Right cardiac atrium (tissue), 5 donors: ENCODE results near the gene TPCN2. TPM values are rescaled to one million over a fixed set of nuclear protein-coding genes. Genes with fewer than 3 reads are reported as not detected.

ENCODE experiments used
- ATAC-seq, 2 donors: fragments of 200-7000 bp; cut with Tn5 transposase; one replicate each; pipeline versions ENCODE4 v1.8.0 to v1.9.1; 2020; ENCODE audit warnings: moderate library complexity in 2 of 2, mild to moderate bottlenecking in 1 of 2
- DNase-seq, 3 donors: peaks; one replicate each; pipeline ENCODE4 v3.0.0-alpha.2; 2020
- H3K27ac ChIP-seq: one replicate; pipeline ENCODE4 v1.5.1; 2013; ENCODE audit warnings: mild to moderate bottlenecking, low read length, control low read depth, moderate library complexity
- H3K27me3 ChIP-seq: one replicate; pipeline ENCODE4 v1.6.1; 2013; ENCODE audit not compliant: control insufficient read depth, insufficient read depth
- H3K4me1 ChIP-seq: one replicate; pipeline ENCODE4 v1.6.1; 2013; ENCODE audit warnings: low read length; ENCODE audit not compliant: control insufficient read depth, insufficient read depth
- H3K4me3 ChIP-seq: one replicate; pipeline ENCODE4 v1.5.1; 2013; ENCODE audit warnings: low read length, control low read depth
- H3K9me3 ChIP-seq: one replicate; pipeline ENCODE4 v1.6.1; 2013; ENCODE audit warnings: low read length; ENCODE audit not compliant: control insufficient read depth
- WGBS: extraction: QIAGEN DNeasy Blood & Tissue Kit; methylation state at CpG from one replicate; pipeline ENCODE4 v1.1.7; 2013; 5-methylcytosine and 5-hydroxymethylcytosine counted together
- intact Hi-C, 4 donors: fragments of 100-400 bp; cut with DNase I; formaldehyde crosslinking; loops; one replicate each; pipeline versions ENCODE4 v1.11.0 to v1.14.0; 2022 to 2023
- polyA plus RNA-seq: library from polyadenylated mRNA; stranded (reverse); fragments of 200-250 nt; gene quantifications from one replicate; pipeline ENCODE4 v1.2.3, GENCODE V29; 2013
- total RNA-seq, 4 donors: library from RNA; stranded (reverse); fragmentation: NEBNext Ultra II Directional; extraction: Animal tissue kit (Norgen Biotek cat#: 25700); gene quantifications; one replicate each; pipeline ENCODE4 v1.2.1, GENCODE V29; 2021
- donor health status: healthy with polysubstance abuse.
- donor health status: DM: no; HTN: yes; CAD: no.
- donor health status: DM: no; HTN: no; CAD: no.
- donor health status: DM: no; HTN: yes; CAD: no; lungs with severe emphysema.
- donor health status: DM: yes; HTN: yes; CAD: no.

TPCN2 gene
- total and polyA plus RNA-seq, 5 donors = 7.0 to 11.1 (median 8.3) TPM

- no peaks in the 10 kb centered on the region for H3K9me3 ChIP-seq
- no peak overlapping the region for H3K27ac ChIP-seq
- 57% methylated on average over 23 of the region's 23 CpGs for WGBS
- intact Hi-C loops = no loop called here
- no peaks in the 10 kb centered on the region for H3K4me1 ChIP-seq
- H3K4me3 ChIP-seq = no peak overlapping the region
- no peaks in the 10 kb centered on the region for H3K27me3 ChIP-seq
- DNase-seq (peak in 2 of 3 donors; percentile 16 to 59), ATAC-seq (no peak)
These were observed 57.5 kb downstream of the TPCN2 start for GRCh38 chr11:69106031-69106811.

- Histone ChIP-seq H3K4me3 (no peak overlapping the region), H3K27me3 (no peaks in the 10 kb centered on the region), H3K27ac (no peak overlapping the region), H3K9me3 (no peaks in the 10 kb centered on the region), H3K4me1 (no peaks in the 10 kb centered on the region)
- DNase-seq (peak in 1 of 3 donors; percentile 2), ATAC-seq (no peak)
- intact Hi-C loops = no loop called here
These were observed 58.7 kb downstream of the TPCN2 start for GRCh38 chr11:69107413-69107812.

GRCh38 chr11:69108030-69108429 lies 59.3 kb downstream of the TPCN2 start:
- 98% methylated on average over 7 of the region's 7 CpGs for WGBS
- H3K4me3 ChIP-seq = no peak overlapping the region
- peak in 1 of 3 donors; percentile 3 for DNase-seq
- no peak for ATAC-seq
- H3K27me3 ChIP-seq = no peaks in the 10 kb centered on the region
- H3K4me1 ChIP-seq = no peaks in the 10 kb centered on the region
- H3K9me3 ChIP-seq = no peaks in the 10 kb centered on the region
- no peak overlapping the region for H3K27ac ChIP-seq
- intact Hi-C loops = no loop called here

- H3K27ac ChIP-seq = no peak overlapping the region
- WGBS = 98% methylated on average over 5 of the region's 5 CpGs
- H3K4me3 ChIP-seq = no peak overlapping the region
- no peak for DNase-seq
- no peaks in the 10 kb centered on the region for H3K9me3 ChIP-seq
- ATAC-seq = no peak
- H3K4me1 ChIP-seq = no peaks in the 10 kb centered on the region
- intact Hi-C loops = no loop called here
- H3K27me3 ChIP-seq = no peaks in the 10 kb centered on the region
These were observed 59.8 kb downstream of the TPCN2 start for GRCh38 chr11:69108559-69108958.

GRCh38 chr11:69109101-69109500 lies 60.4 kb downstream of the TPCN2 start:
- no peak overlapping the region for H3K27ac ChIP-seq
- intact Hi-C loops = no loop called here
- DNase-seq (peak in 1 of 3 donors; percentile 2), ATAC-seq (no peak)
- no peaks in the 10 kb centered on the region for H3K4me1 ChIP-seq
- H3K27me3 ChIP-seq = no peaks in the 10 kb centered on the region
- WGBS = 95% methylated on average over 2 of the region's 2 CpGs
- H3K9me3 ChIP-seq = no peaks in the 10 kb centered on the region
- H3K4me3 ChIP-seq = no peak overlapping the region

GRCh38 chr11:69110451-69110850 lies 61.7 kb downstream of the TPCN2 start:
- no peaks in the 10 kb centered on the region for H3K27me3 ChIP-seq
- ATAC-seq = no peak
- DNase-seq = no peak
- no peaks in the 10 kb centered on the region for H3K4me1 ChIP-seq
- intact Hi-C loops = loop anchor here in 1 of 4 donors (10.0 kb wide), 1 partner anchor 174 kb away; no protein-coding TSS in a partner anchor
- 96% methylated on average over 6 of the region's 6 CpGs for WGBS
- no peak overlapping the region for H3K4me3 ChIP-seq
- H3K27ac ChIP-seq = no peak overlapping the region
- H3K9me3 ChIP-seq = no peaks in the 10 kb centered on the region

- ATAC-seq = no peak
- no peaks in the 10 kb centered on the region for H3K4me1 ChIP-seq
- DNase-seq = peak in 1 of 3 donors; percentile 7
- no peak overlapping the region for H3K27ac ChIP-seq
- WGBS = 87% methylated on average over 20 of the region's 20 CpGs
- H3K27me3 ChIP-seq = no peaks in the 10 kb centered on the region
- H3K4me3 ChIP-seq = no peak overlapping the region
- intact Hi-C loops = loop anchor here in 1 of 4 donors (10.0 kb wide), 1 partner anchor 173 kb away; no protein-coding TSS in a partner anchor
- no peaks in the 10 kb centered on the region for H3K9me3 ChIP-seq
These were observed 63.2 kb downstream of the TPCN2 start for GRCh38 chr11:69111624-69112542.

GRCh38 chr11:69113226-69113625 lies 64.5 kb downstream of the TPCN2 start:
- intact Hi-C loops = loop anchor here in 1 of 4 donors (10.0 kb wide), 1 partner anchor 172 kb away; no protein-coding TSS in a partner anchor
- no peaks in the 10 kb centered on the region for H3K4me1 ChIP-seq
- no peak overlapping the region for H3K27ac ChIP-seq
- WGBS = 89% methylated on average over 10 of the region's 10 CpGs
- H3K9me3 ChIP-seq = no peaks in the 10 kb centered on the region
- DNase-seq (peak in 1 of 3 donors; percentile 3), ATAC-seq (no peak)
- no peak overlapping the region for H3K4me3 ChIP-seq
- H3K27me3 ChIP-seq = no peaks in the 10 kb centered on the region

- Histone ChIP-seq H3K4me1 (no peaks in the 10 kb centered on the region), H3K27ac (no peak overlapping the region), H3K27me3 (no peaks in the 10 kb centered on the region), H3K4me3 (no peak overlapping the region), H3K9me3 (no peaks in the 10 kb centered on the region)
- DNase-seq (peak in 1 of 3 donors; percentile 6), ATAC-seq (no peak)
- WGBS = 91% methylated on average over 22 of the region's 22 CpGs
- intact Hi-C loops = loop anchor here in 1 of 4 donors (10.0 kb wide), 1 partner anchor 171 kb away; no protein-coding TSS in a partner anchor
These were observed 65.1 kb downstream of the TPCN2 start for GRCh38 chr11:69113646-69114340.

GRCh38 chr11:69114362-69114761 lies 65.6 kb downstream of the TPCN2 start:
- no peak overlapping the region for H3K4me3 ChIP-seq
- H3K27ac ChIP-seq = no peak overlapping the region
- no peaks in the 10 kb centered on the region for H3K27me3 ChIP-seq
- no peaks in the 10 kb centered on the region for H3K9me3 ChIP-seq
- DNase-seq (no peak), ATAC-seq (no peak)
- intact Hi-C loops = loop anchor here in 1 of 4 donors (10.0 kb wide), 1 partner anchor 170 kb away; no protein-coding TSS in a partner anchor
- no peaks in the 10 kb centered on the region for H3K4me1 ChIP-seq
- WGBS = 90% methylated on average over 6 of the region's 6 CpGs
